ENCODE measurements around the gene SYT15. TPM values are rescaled to one million over a fixed set of nuclear protein-coding genes. Genes with fewer than 3 reads are reported as not detected.

Gene SYT15
- total RNA-seq, 1 experiment from 2014 or later: 0.43 TPM

DNA sequence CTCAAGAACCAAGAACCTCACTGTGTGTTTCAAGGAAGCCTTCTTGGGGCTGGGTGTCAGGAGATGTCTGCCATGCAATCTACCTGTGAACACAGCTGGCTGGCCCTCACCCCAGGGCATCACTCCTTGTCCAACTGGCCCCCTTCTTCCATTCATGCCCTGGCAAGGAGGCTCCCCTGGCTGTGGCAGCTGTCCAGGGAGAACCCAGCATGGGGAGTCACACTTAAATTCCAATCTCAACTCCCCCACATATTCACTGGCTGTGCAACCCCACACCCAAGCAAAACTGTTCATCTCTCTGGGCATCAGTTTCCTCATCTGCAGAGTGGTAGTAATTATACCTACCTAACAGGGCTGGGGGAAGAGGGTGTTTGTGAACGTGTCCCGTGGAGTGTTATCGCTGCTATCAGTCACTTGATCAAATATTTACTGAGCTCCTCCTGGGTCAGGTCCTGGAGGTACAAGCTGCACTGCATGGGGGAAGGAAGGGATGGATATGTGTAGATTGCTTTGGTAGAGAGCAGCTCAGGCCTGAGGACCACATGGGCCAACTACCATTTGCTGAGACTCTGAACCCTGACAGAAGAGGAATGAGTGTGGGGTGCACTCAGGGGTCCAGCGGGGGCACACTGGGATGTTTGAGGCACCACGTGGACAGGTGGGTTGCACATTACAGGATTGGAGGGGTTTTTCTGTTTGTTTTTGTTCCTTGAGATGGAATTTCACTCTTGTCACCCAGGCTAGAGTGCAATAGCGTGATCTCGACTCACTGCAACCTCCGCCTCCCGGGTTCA lies 20.3 kb upstream of the SYT15 start:
- CTCF ChIA-PET: interaction anchor here (0.9 to 1.8 kb wide), 5 partner anchors 10 to 1217 kb away, joined by 3 to 8 read pairs (median 6); no protein-coding TSS in a partner anchor

DNA sequence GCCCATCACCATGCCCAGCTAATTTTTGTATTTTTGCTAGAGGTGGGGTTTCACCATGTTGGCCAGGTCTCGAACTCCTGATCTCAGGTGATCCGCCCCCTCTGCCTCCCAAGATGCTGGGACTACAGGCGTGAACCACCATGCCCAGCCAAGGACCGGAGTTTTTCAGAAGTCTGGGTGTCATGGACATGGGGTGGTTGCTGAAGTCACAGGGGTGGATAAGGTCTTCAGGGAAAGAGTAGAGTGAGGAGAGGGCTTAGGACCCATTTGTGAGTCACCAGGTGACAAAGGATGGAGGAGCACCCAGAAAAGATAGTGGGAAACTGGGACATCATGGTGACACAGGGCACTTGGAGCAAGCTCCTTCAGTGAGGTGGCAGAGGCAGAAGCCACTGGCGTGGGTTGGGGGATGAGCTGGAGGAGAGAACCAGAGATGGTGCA lies 19.7 kb upstream of the SYT15 start:
- Mint-ChIP-seq H3K27ac (ENCODE audit: unreplicated experiment) (no peak overlapping the region), H3K4me3 (ENCODE audit: unreplicated experiment) (no peak overlapping the region), H3K27me3 (ENCODE audit: insufficient read depth, unreplicated experiment) (no peaks in the 10 kb centered on the region), H3K36me3 (ENCODE audit: insufficient read depth, unreplicated experiment) (no peaks in the 10 kb centered on the region), H3K4me1 (ENCODE audit: low read depth, unreplicated experiment) (no peaks in the 10 kb centered on the region), H3K9me3 (ENCODE audit: unreplicated experiment) (no peaks in the 10 kb centered on the region)
- ChIA-PET CTCF (interaction anchor here (0.9 to 1.9 kb wide), 7 partner anchors 7 to 1217 kb away, joined by 3 to 8 read pairs (median 5); no protein-coding TSS in a partner anchor), POLR2A (interaction anchor here (1.0 kb wide), 1 partner anchor 19 kb away, joined by 4 read pairs; no protein-coding TSS in a partner anchor)
- no peaks in the 10 kb centered on the region for H3K36me3 ChIP-seq (ENCODE audit: control insufficient read depth, insufficient read depth, low read length)
- intact Hi-C loops (cut with micrococcal nuclease; ENCODE audit: unreplicated experiment): no loop called here
- H3K27me3 ChIP-seq (replicated peaks; ENCODE audit: control insufficient read depth, insufficient read depth, low read length): no peaks in the 10 kb centered on the region
- peaks cover 35% of the 10 kb centered on the region for H3K4me1 ChIP-seq
- TF ChIP-seq, protein P1, sequence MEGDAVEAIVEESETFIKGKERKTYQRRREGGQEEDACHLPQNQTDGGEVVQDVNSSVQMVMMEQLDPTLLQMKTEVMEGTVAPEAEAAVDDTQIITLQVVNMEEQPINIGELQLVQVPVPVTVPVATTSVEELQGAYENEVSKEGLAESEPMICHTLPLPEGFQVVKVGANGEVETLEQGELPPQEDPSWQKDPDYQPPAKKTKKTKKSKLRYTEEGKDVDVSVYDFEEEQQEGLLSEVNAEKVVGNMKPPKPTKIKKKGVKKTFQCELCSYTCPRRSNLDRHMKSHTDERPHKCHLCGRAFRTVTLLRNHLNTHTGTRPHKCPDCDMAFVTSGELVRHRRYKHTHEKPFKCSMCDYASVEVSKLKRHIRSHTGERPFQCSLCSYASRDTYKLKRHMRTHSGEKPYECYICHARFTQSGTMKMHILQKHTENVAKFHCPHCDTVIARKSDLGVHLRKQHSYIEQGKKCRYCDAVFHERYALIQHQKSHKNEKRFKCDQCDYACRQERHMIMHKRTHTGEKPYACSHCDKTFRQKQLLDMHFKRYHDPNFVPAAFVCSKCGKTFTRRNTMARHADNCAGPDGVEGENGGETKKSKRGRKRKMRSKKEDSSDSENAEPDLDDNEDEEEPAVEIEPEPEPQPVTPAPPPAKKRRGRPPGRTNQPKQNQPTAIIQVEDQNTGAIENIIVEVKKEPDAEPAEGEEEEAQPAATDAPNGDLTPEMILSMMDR (IDR thresholded peaks at IDR 0.05; ENCODE audit: insufficient read depth in 1 of 2, low read depth in 1 of 2, low read length in 1 of 2, severe bottlenecking in 1 of 2, unreplicated experiment in 1 of 2): no peak
- no peaks in the 10 kb centered on the region for H3K9me3 ChIP-seq
- peak; percentile 20 to 39 for DNase-seq
- H3K4me3 ChIP-seq (ENCODE audit: low read depth, low read length): no peak overlapping the region
- no TSS peak for BruUV-seq (replicated peaks)

More for the DNA sequence above, 20.3 kb upstream of the SYT15 start:
- H3K36me3 ChIP-seq (ENCODE audit: control insufficient read depth, insufficient read depth, low read length): no peaks in the 10 kb centered on the region
- Mint-ChIP-seq H3K4me1 (ENCODE audit: low read depth, unreplicated experiment) (no peaks in the 10 kb centered on the region), H3K27ac (ENCODE audit: unreplicated experiment) (no peak overlapping the region), H3K9me3 (ENCODE audit: unreplicated experiment) (no peaks in the 10 kb centered on the region), H3K4me3 (ENCODE audit: unreplicated experiment) (no peak overlapping the region), H3K36me3 (ENCODE audit: insufficient read depth, unreplicated experiment) (no peaks in the 10 kb centered on the region), H3K27me3 (ENCODE audit: insufficient read depth, unreplicated experiment) (no peaks in the 10 kb centered on the region)
- POLR2A ChIA-PET: interaction anchor here (1.0 kb wide), 1 partner anchor 19 kb away, joined by 4 read pairs; no protein-coding TSS in a partner anchor
- no peaks in the 10 kb centered on the region for H3K9me3 ChIP-seq
- BruUV-seq (replicated peaks): no TSS peak
- peaks cover 35% of the 10 kb centered on the region for H3K4me1 ChIP-seq
- H3K4me3 ChIP-seq (ENCODE audit: low read depth, low read length): no peak overlapping the region
- H3K27me3 ChIP-seq (replicated peaks; ENCODE audit: control insufficient read depth, insufficient read depth, low read length): no peaks in the 10 kb centered on the region
- TF ChIP-seq, protein P1 (IDR thresholded peaks at IDR 0.05; ENCODE audit: insufficient read depth in 1 of 2, low read depth in 1 of 2, low read length in 1 of 2, severe bottlenecking in 1 of 2, unreplicated experiment in 1 of 2): no peak
- intact Hi-C loops (cut with micrococcal nuclease; ENCODE audit: unreplicated experiment): no loop called here
- peak; percentile 81 to 91 for DNase-seq

DNA sequence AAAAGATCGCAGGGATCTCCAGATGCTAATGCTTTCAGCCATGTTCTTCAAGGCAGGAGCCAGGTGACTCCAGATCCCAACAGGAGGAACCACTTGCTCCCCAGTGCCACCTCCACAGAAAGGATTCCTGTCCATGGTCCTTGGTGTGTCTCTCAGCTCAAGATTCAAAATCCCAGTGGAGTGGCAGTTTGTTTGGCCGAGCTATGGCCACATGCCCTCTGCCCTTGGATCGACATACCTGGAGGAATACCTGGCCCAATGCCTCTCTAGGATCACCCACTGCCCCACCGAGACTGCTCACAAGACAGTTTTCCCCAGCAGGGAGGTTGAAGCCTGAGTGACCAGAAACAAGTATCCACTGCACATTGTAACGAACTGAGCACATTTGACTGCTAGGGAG lies 18.5 kb upstream of the SYT15 start:
- Histone ChIP-seq H3K4me1 (peaks cover 32% of the 10 kb centered on the region), H3K4me3 (ENCODE audit: low read depth, low read length) (no peak overlapping the region), H3K9me3 (no peaks in the 10 kb centered on the region), H3K27me3 (replicated peaks; ENCODE audit: control insufficient read depth, insufficient read depth, low read length) (no peaks in the 10 kb centered on the region), H3K36me3 (ENCODE audit: control insufficient read depth, insufficient read depth, low read length) (no peaks in the 10 kb centered on the region)
- peak; percentile 13 to 36 for DNase-seq
- intact Hi-C loops (cut with micrococcal nuclease; ENCODE audit: unreplicated experiment): no loop called here
- no peaks in the 10 kb centered on the region for H3K9me3 Mint-ChIP-seq (ENCODE audit: unreplicated experiment)
- TF ChIP-seq, protein P1 (IDR thresholded peaks at IDR 0.05; ENCODE audit: insufficient read depth in 1 of 2, low read depth in 1 of 2, low read length in 1 of 2, severe bottlenecking in 1 of 2, unreplicated experiment in 1 of 2): no peak
- BruUV-seq (replicated peaks): no TSS peak
- no peak overlapping the region for H3K4me3 Mint-ChIP-seq (ENCODE audit: unreplicated experiment)
- H3K36me3 Mint-ChIP-seq (ENCODE audit: insufficient read depth, unreplicated experiment): peaks cover under 1% of the 10 kb centered on the region
- no peaks in the 10 kb centered on the region for H3K4me1 Mint-ChIP-seq (ENCODE audit: low read depth, unreplicated experiment)
- H3K27ac Mint-ChIP-seq (ENCODE audit: unreplicated experiment): no peak overlapping the region
- ChIA-PET POLR2A (no interaction called here), CTCF (interaction anchor here (0.6 to 1.9 kb wide), 5 partner anchors 9 to 1627 kb away, joined by 3 to 7 read pairs (median 3); no protein-coding TSS in a partner anchor)
- no peaks in the 10 kb centered on the region for H3K27me3 Mint-ChIP-seq (ENCODE audit: insufficient read depth, unreplicated experiment)
